Measurements from ENCODE around the gene CDC34.

The CDC34 gene

DNA sequence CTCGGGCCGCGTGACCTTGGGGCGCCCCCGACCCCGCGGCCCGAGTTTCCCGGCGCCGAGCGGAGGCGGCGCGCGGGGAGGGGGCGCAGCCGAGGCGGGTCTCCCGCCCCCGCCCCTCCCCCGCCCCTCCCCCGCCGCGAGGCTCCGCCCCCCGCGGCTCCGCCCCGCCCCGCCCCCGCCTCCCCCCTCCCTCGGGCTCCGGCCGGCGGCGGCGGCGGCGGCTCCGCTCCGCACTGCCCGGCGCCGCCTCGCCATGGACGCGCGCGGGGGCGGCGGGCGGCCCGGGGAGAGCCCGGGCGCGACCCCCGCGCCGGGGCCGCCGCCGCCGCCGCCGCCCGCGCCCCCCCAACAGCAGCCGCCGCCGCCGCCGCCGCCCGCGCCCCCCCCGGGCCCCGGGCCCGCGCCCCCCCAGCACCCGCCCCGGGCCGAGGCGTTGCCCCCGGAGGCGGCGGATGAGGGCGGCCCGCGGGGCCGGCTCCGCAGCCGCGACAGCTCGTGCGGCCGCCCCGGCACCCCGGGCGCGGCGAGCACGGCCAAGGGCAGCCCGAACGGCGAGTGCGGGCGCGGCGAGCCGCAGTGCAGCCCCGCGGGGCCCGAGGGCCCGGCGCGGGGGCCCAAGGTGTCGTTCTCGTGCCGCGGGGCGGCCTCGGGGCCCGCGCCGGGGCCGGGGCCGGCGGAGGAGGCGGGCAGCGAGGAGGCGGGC, 58.3 kb downstream of the CDC34 start, which contains the start of gene HCN2:
Gene HCN2 (plus strand): TSS at position 189 of the 703 bp plus-strand sequence. CDS start 65 bp downstream, at position 254.
- no peak for DNase-seq

DNA sequence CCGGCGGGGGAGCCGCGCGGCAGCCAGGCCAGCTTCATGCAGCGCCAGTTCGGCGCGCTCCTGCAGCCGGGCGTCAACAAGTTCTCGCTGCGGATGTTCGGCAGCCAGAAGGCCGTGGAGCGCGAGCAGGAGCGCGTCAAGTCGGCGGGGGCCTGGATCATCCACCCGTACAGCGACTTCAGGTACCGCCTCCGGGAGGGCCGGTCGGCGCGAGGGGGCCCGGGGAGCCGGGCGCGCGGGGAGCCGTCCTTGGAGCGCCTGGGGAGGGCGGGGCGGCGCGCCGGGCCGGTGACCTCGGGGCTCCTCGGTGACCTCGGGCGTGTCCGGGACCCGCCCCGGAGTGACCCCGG, 58.8 kb downstream of the CDC34 start:
- no peak for DNase-seq

DNA sequence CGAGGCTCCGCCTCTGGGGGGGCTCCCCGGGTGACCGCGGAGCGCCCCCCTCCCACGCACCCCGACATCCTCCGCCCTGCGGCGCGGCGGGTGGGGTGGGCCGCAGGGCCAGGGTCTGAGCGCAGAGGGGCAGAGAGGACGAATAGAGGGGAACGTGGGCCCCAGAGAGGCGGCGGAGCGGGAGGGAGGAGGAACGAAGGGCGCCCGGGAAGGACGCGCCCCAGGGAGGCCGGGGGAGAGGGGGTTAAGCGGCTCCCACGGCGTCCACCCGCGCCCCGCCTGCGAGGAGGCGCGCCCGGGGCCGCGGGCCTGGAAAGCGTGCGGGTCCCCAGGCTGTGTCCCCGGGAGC, 59.2 kb downstream of the CDC34 start:
- no peak for DNase-seq

DNA sequence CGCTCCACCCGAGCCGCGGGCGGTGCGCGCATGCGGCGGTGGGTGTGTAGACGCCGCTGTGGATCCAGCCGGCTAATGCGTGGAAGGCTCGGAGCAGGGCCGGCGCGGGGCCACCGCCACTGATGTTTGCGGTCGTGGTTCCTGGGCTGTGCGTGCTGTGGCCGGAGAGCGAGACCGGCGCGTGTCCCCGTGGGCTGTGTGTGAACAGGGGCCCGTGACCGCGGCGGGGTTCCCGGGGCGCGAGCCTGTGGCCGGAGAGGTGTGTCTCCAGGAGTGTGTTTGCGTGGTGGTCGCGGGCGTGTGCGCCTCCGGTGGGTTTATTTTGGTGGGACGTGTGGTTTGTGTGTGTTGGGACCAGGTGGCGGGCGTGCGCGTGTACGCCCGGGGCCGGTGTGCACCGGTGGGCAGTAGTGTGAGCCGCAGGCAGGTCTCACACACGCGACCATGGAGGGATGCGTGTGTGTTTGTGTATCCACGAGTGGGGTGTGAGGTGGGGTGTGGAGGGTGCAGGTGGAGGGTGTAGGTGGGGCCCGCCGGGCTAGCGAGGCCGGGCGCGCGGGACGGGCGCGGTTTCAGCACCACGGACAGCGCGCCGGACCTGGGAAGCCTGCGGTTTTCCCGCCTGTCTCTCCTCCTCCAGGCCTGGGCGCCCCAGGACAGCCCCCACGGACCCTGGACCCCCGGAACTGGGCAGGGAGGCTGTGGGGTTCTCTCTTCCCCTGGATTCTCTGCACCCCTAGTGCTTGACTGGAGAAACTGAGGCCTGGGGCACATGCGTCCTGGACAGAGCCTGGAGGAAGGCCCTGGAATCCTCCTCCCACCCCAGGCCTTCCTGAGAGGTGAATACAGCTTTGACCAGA, 59.8 kb downstream of the CDC34 start:
- no peak for DNase-seq
